H1 (cell line): ENCODE measurements around the gene ONECUT3. TPM values are rescaled to one million over a fixed set of nuclear protein-coding genes. Genes with fewer than 3 reads are reported as not detected.

ENCODE experiments used
- CTCF ChIA-PET: fragments of 300-600 bp; sonication (Branson Sonifier 250); formaldehyde crosslinking; loops from one replicate; lab custom pipeline; 2021; ENCODE audit not compliant: partially characterized antibody; lab: Charles Lee
- POLR2A ChIA-PET: fragments of 300-600 bp; sonication (Branson Sonifier 250); formaldehyde crosslinking; loops from one replicate; lab custom pipeline; 2021; ENCODE audit warnings: inconsistent platforms; ENCODE audit not compliant: partially characterized antibody; lab: Charles Lee
- DNase-seq, 2 experiments: peaks; one replicate each; pipeline versions ENCODE4 v3.0.0 to v3.0.0-alpha.2; 2010 to 2022; ENCODE audit warnings: low spot score in 2 of 2, low read depth in 1 of 2, mixed read lengths in 1 of 2
- FAIRE-seq: peaks from 2 replicates; lab custom pipeline; 2011; peaks lifted over from hg19 to GRCh38; lab: Jason Lieb, UNC
- H2AFZ ChIP-seq: 2 replicates; pipeline ENCODE4 v1.8.1; 2012; ENCODE audit warnings: low read length, inconsistent platforms
- H2AK5ac ChIP-seq: 2 replicates; pipeline ENCODE4 v1.6.1; 2013; ENCODE audit warnings: low read depth, low read length
- H2BK120ac ChIP-seq: replicated peaks from 2 replicates; pipeline ENCODE3; 2013; ENCODE audit warnings: low read depth, low read length, inconsistent platforms
- H2BK12ac ChIP-seq: 2 replicates; pipeline ENCODE4 v1.6.1; 2013; ENCODE audit warnings: low read depth, low read length
- H2BK15ac ChIP-seq: 2 replicates; pipeline ENCODE4 v1.6.1; 2013; ENCODE audit warnings: low read length
- H2BK20ac ChIP-seq: 2 replicates; pipeline ENCODE4 v1.6.1; 2013; ENCODE audit warnings: low read length
- H2BK5ac ChIP-seq: 2 replicates; pipeline ENCODE4 v1.6.1; 2013; ENCODE audit warnings: low read depth, low read length
- H3K14ac ChIP-seq: 2 replicates; pipeline ENCODE4 v1.6.1; 2013; ENCODE audit warnings: inconsistent platforms; ENCODE audit not compliant: insufficient read length
- H3K18ac ChIP-seq: 2 replicates; pipeline ENCODE4 v1.6.1; 2013; ENCODE audit warnings: low read length; ENCODE audit errors: extremely low read depth
- H3K23ac ChIP-seq: 2 replicates; pipeline ENCODE4 v1.6.1; 2013; ENCODE audit warnings: inconsistent platforms; ENCODE audit not compliant: insufficient read length
- H3K23me2 ChIP-seq: 2 replicates; pipeline ENCODE4 v1.6.1; 2013; ENCODE audit warnings: low read depth, low read length
- H3K27ac ChIP-seq: 2 replicates; pipeline ENCODE4 v1.6.1; 2011; ENCODE audit warnings: low read depth, low read length, inconsistent platforms
- H3K27me3 ChIP-seq, 4 experiments: replicated peaks in 1 of 4; 1 replicate in 1 of 4; 2 replicates in 3 of 4; pipeline versions ENCODE4 v1.6.1 to v1.8.1; 2011 to 2013; ENCODE audit warnings: low read length in 3 of 4, mild to moderate bottlenecking in 3 of 4, inconsistent platforms in 2 of 4, mixed read lengths in 2 of 4, moderate library complexity in 1 of 4; ENCODE audit not compliant: control insufficient read depth in 3 of 4, insufficient read depth in 3 of 4; ENCODE audit errors: extremely low read depth in 1 of 4
- H3K36me3 ChIP-seq, 4 experiments: 2 replicates each; pipeline versions ENCODE4 v1.6.1 to v1.8.1; 2011 to 2013; ENCODE audit warnings: mild to moderate bottlenecking in 4 of 4, low read length in 3 of 4, moderate library complexity in 2 of 4, control low read depth in 1 of 4, inconsistent platforms in 1 of 4; ENCODE audit not compliant: insufficient read depth in 4 of 4, control insufficient read depth in 2 of 4
- H3K4ac ChIP-seq: replicated peaks from 2 replicates; pipeline ENCODE3; 2013; ENCODE audit warnings: low read length, low read depth, mixed read lengths, inconsistent platforms; ENCODE audit not compliant: insufficient read length
- H3K4me1 ChIP-seq, 4 experiments: replicated peaks in 1 of 4; 1 replicate in 1 of 4; 2 replicates in 3 of 4; pipeline versions ENCODE4 v1.6.1 to v1.8.1; 2011 to 2013; ENCODE audit warnings: low read length in 3 of 4, inconsistent platforms in 2 of 4, mixed read lengths in 1 of 4; ENCODE audit not compliant: insufficient read depth in 4 of 4, control insufficient read depth in 3 of 4
- H3K4me2 ChIP-seq, 2 experiments: 2 replicates each; pipeline versions ENCODE4 v1.6.1 to v1.8.1; 2011 to 2013; ENCODE audit warnings: low read depth in 2 of 2, low read length in 2 of 2, control low read depth in 1 of 2, inconsistent platforms in 1 of 2, mild to moderate bottlenecking in 1 of 2; ENCODE audit not compliant: insufficient read depth in 1 of 2
- H3K4me3 ChIP-seq, 4 experiments: fragments of 200-600, 300-600 bp in 1 of 4; sonication (generic), shearing (Covaris generic), sonication (Bioruptor Twin) in 1 of 4; 2 replicates each; pipeline versions ENCODE4 v1.5.1 to v1.8.1; 2011 to 2016; ENCODE audit warnings: low read length in 4 of 4, low read depth in 3 of 4, control low read depth in 2 of 4, inconsistent platforms in 2 of 4, mild to moderate bottlenecking in 2 of 4, mixed read lengths in 1 of 4, moderate library complexity in 1 of 4; ENCODE audit not compliant: insufficient read depth in 2 of 4; ENCODE audit errors: extremely low read depth in 1 of 4
- H3K56ac ChIP-seq: replicated peaks from 2 replicates; pipeline ENCODE3; 2013; ENCODE audit warnings: low read depth, mild to moderate bottlenecking, mixed read lengths, low read length, inconsistent platforms; ENCODE audit not compliant: insufficient read length
- H3K79me1 ChIP-seq: 2 replicates; pipeline ENCODE4 v1.6.1; 2013; ENCODE audit warnings: low read depth, low read length, control low read depth
- H3K79me2 ChIP-seq, 2 experiments: 2 replicates each; pipeline versions ENCODE4 v1.6.1 to v1.8.1; 2012 to 2013; ENCODE audit warnings: low read length in 2 of 2, mild to moderate bottlenecking in 2 of 2, inconsistent platforms in 1 of 2; ENCODE audit not compliant: insufficient read depth in 2 of 2, control insufficient read depth in 1 of 2
- H3K9ac ChIP-seq, 4 experiments: replicated peaks in 1 of 4; 1 replicate in 1 of 4; 2 replicates in 3 of 4; pipeline versions ENCODE4 v1.6.1 to v1.8.1; 2011 to 2013; ENCODE audit warnings: low read depth in 3 of 4, low read length in 3 of 4, control low read depth in 2 of 4, mild to moderate bottlenecking in 2 of 4, moderate library complexity in 2 of 4, inconsistent platforms in 1 of 4; ENCODE audit errors: extremely low read depth in 1 of 4
- H3K9me3 ChIP-seq, 2 experiments: 2 replicates each; pipeline versions ENCODE4 v1.6.1 to v1.8.1; 2012 to 2013; ENCODE audit warnings: mild to moderate bottlenecking in 2 of 2, moderate library complexity in 2 of 2, control low read depth in 1 of 2, inconsistent platforms in 1 of 2, low read depth in 1 of 2, low read length in 1 of 2, mixed read lengths in 1 of 2; ENCODE audit not compliant: insufficient read depth in 2 of 2
- H4K20me1 ChIP-seq, 2 experiments: replicated peaks in 1 of 2; 2 replicates each; pipeline versions ENCODE3 to v1.8.1; 2011 to 2013; ENCODE audit warnings: inconsistent platforms in 2 of 2, low read length in 2 of 2, mild to moderate bottlenecking in 1 of 2; ENCODE audit not compliant: insufficient read depth in 2 of 2, control insufficient read depth in 1 of 2
- H4K5ac ChIP-seq: 2 replicates; pipeline ENCODE4 v1.6.1; 2013; ENCODE audit warnings: low read length, low read depth, mixed read lengths, inconsistent platforms; ENCODE audit not compliant: insufficient read length
- H4K8ac ChIP-seq: 2 replicates; pipeline ENCODE4 v1.8.0; 2013; ENCODE audit warnings: mild to moderate bottlenecking, moderate library complexity, low read length, inconsistent platforms; ENCODE audit not compliant: insufficient read depth; ENCODE audit errors: extremely low read depth
- H4K91ac ChIP-seq: replicated peaks from 2 replicates; pipeline ENCODE3; 2013; ENCODE audit warnings: low read length, mixed read lengths, inconsistent platforms; ENCODE audit not compliant: insufficient read length
- GTF2F1 ChIP-seq: IDR thresholded peaks from 2 replicates; pipeline ENCODE4 v1.6.1; 2012; ENCODE audit warnings: low read depth, low read length, improper control_type of control experiment, borderline replicate concordance
- WGBS, 2 experiments: shearing (Covaris generic) in 1 of 2; methylation state at CpG; one replicate each; pipeline versions ENCODE4 v1.1.6 to v1.1.7; 2013 to 2015; ENCODE audit warnings: low lambda C conversion rate in 2 of 2, mixed read lengths in 2 of 2, inconsistent platforms in 1 of 2, low coverage in 1 of 2, missing lambda C conversion rate in 1 of 2; ENCODE audit not compliant: insufficient replicate concordance in 2 of 2, insufficient coverage in 1 of 2, insufficient read length in 1 of 2; ENCODE audit errors: extremely low coverage in 1 of 2, missing lambda C conversion rate in 1 of 2; 5-methylcytosine and 5-hydroxymethylcytosine counted together
- polyA plus RNA-seq, 7 experiments: library from polyadenylated mRNA; depleted of rRNA in 3 of 7; stranded (reverse) in 5 of 7; unstranded in 2 of 7; fragments of >200 nt in 5 of 7; fragments of 200-250 nt in 2 of 7; gene quantifications; 1 replicate in 5 of 7; 2 replicates in 1 of 7; 4 replicates in 1 of 7; pipeline versions ENCODE4 v1.2.1 to v1.2.3, GENCODE V29; 2011 to 2013; ENCODE audit warnings: missing spikeins in 2 of 7, mixed read lengths in 2 of 7
- total RNA-seq: library from RNA; stranded (reverse); fragmentation: NEBNext Ultra II Directional; extraction: Animal tissue kit (Norgen Biotek cat#: 25700); gene quantifications from 2 replicates; pipeline ENCODE4 v1.2.1, GENCODE V29; 2021

The ONECUT3 gene
- total and polyA plus RNA-seq, 2 of the 8 experiments (the other 6 are each of a cell fraction or from before 2014, with no cell fraction given): not detected

DNA sequence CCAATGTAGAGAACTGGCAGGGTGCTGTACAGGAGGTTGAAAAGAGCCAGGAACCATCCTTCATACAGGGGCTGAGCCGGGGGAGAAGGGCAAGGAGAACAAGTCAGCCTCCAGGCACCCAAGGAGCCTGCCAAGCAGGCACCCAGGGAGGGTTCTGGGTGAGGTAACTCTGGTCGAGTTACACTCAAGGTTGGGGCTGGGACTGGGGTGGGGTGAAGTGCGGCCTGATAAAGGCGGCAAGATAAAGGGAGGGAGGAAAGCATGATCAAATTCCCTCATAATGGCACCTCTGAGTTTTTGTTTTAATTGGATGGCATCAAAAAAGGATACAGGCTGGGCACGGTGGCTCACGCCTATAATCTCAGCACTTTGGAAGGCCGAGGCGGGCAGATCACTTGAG lies 33.8 kb downstream of the ONECUT3 start:
- POLR2A ChIA-PET: interaction anchor here (1.3 kb wide), 1 partner anchor 25 kb away, joined by 4 read pairs; no protein-coding TSS in a partner anchor
- Histone ChIP-seq H2AK5ac (no peak overlapping the region), H3K4me1 (peaks cover 0 to 3% (median 0%) of the 10 kb centered on the region in 4 experiments; a peak in 1 of 7 replicates), H3K9me3 (peaks cover 2 to 10% of the 10 kb centered on the region in 2 experiments; a peak in 2 of 4 replicates), H3K14ac (no peak overlapping the region), H3K79me2 (no peaks in the 10 kb centered on the region), H2BK20ac (no peak overlapping the region), H2AFZ (no peak overlapping the region), H3K27me3 (peaks cover 2 to 23% (median 15%) of the 10 kb centered on the region in 4 experiments; a peak in 6 of 7 replicates), H4K5ac (no peak overlapping the region), H2BK15ac (no peak overlapping the region), H3K4me3 (no peak overlapping the region), H3K9ac (no peak overlapping the region), H3K36me3 (no peaks in the 10 kb centered on the region), H3K23me2 (no peaks in the 10 kb centered on the region; the same call in 1 of the 2 replicates), H4K20me1 (peaks cover 0 to 2% of the 10 kb centered on the region in 2 experiments), H2BK5ac (no peak overlapping the region), H3K79me1 (no peaks in the 10 kb centered on the region), H3K4me2 (no peak overlapping the region), H4K91ac (no peak overlapping the region), H2BK120ac (no peak overlapping the region), H4K8ac (no peak overlapping the region), H3K4ac (no peak overlapping the region), H3K27ac (no peak overlapping the region), H3K56ac (no peak overlapping the region), H3K18ac (no peak overlapping the region), H3K23ac (no peak overlapping the region), H2BK12ac (no peak overlapping the region)
- CTCF ChIA-PET: interaction anchor here (1.3 to 7.2 kb wide), 6 partner anchors 8 to 96 kb away, joined by 4 to 150 read pairs (median 10); no protein-coding TSS in a partner anchor
- no peak for DNase-seq
- TF ChIP-seq GTF2F1: no peak
- FAIRE-seq: no peak
- 90% methylated on average over 8 of the region's 8 CpGs; no CpG with 5 or more reads in 1 of the 2 experiments for WGBS, 2 experiments
